Activated CD4-positive, alpha-beta T cell treated with anti-CD3 and anti-CD28 coated beads, Interleukin-2, amount 50 U/mL, for 24 hours (primary cell): ENCODE data around the gene PDK2.
"Not testable (repeated sequence)": the region's sequence is repeated elsewhere in the genome, so short reads cannot be mapped to it uniquely, and the experiment has no call there.

Experiments used
- DNase-seq, 2 donors: peaks; one replicate each; pipeline ENCODE4 v3.0.0-alpha.2; 2020; ENCODE audit warnings: low read depth in 1 of 2, low spot score in 1 of 2

The PDK2 gene

DNA sequence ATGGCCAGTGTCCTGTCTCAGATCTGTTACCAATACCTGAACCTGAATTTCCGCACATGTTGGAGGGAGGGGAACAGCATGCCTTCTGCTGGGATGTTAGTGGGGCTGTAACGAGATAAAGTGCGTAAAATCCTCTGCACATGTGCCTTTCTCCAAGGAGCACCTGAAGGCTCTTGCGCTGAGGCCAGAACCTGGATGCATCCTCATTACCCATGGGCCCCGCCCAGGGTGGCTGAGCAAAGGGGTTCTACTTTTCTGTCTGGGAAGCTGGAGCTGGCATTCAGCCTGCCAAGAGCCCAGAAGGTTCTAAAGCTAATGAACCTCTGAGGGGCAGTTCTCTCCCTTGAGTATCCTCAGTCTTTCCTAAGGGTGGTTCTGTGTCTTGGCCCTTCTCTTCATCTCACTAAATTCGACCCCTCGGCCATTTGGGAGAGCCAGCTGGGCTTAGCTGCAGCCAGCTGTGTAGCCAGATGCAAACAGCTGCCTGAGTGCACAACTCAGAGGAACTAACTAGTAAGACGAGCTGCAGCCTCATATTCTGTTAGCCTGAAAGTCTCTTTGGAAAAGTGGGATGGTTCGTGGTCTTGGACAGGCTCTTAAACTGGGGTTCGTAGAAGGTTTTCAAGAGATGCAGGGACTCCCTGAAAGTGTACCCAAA is 36.7 kb upstream of the PDK2 start:
- no peak for DNase-seq

DNA sequence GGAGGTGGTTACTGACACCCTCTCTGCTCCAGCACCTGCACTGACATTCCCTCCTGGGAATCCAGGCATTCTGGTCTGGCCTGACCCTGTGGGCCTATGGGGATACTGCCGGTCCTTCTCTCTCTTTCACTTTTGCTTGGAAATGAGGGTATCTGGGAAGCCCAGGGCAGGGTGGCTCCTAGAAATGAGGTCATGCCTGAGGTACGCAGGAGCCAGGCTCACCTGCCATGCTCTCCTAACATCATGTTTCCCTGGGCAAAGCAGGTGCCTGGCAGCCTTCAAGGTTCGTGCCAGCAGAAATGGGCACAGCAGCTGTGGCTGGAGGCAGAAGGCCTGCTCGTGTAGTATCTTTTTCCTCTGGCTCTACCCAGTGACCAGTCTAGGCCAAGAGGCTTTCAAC is 35.9 kb upstream of the PDK2 start:
- DNase-seq, result no peak

DNA sequence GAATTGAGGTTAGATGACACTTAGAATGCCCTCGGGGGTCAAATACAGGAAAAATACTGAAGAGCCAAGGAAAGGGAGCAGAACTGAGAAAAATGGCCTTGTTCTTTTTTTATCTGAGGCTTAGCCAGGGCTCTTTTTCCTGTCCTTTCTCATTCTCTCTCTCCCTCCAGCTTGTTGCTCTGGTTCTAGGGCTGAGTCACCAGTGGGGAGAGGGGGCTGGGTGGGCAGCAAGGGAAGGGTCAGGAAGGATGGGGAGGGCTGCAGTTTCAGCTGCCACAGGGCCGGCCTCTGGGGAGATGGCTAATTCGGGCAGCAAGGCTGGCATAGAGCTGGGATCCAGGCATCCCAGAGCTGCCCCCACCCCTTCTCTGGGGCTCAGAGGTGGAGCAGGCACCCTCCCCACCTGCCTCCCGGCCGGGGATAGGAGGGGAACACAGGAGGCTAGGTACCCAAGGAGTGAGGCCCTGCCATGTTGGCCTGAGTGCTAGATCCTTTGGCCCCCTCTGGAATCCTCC is 35.3 kb upstream of the PDK2 start:
- no peak for DNase-seq

DNA sequence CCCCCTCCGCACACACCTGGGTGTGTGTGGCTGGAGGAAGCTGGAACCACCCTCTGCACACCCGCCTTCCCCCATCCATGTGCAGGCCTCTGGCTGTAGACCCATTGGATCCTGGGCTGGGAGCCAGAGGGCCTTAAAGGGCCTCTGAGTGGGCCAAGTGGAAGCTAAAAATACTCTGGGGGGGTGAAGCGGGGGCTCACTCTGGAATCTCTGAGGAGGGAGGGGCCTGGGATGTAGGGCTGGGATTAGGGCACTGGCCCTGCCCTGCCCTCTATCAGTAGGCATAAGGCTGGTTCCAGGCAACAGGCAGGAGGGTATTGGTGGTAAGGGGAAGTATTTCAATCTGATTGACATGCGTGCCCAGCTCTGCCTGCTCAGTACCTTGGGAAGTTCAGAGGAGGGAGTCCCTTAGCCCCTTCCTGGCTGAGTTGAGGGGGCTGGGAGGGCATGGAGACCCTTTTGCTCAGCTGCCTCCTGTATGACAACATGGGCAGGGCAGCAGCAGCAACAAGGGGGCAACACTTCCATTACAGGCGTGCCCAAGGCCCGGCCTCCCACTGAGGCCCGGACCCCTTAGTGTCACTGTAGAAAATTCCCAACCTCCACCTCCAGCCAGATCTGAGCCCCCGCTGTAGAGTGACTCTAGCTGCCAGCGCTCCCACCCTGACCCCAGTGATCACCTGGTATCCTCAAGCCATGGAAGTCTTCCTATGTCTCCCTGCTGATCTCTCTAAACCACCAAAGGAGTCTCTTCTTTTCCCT is 34.0 kb upstream of the PDK2 start:
- no peak for DNase-seq

DNA sequence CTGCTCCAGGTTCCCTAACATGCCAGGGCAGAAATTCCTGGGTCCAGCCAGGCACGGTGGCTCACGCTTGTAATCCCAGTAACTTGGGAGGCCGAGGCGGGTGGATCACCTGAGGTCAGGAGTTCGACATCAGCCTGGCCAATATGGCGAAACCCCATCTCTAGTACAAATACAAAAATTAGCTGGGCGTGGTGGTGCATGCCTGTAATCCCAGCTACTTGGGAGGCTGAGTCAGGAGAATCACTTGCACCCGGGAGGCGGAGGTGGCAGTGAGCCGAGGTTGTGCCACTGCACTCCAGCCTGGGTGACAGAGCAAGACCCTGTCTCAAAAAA is 33.5 kb upstream of the PDK2 start:
- not testable (repeated sequence) for DNase-seq

DNA sequence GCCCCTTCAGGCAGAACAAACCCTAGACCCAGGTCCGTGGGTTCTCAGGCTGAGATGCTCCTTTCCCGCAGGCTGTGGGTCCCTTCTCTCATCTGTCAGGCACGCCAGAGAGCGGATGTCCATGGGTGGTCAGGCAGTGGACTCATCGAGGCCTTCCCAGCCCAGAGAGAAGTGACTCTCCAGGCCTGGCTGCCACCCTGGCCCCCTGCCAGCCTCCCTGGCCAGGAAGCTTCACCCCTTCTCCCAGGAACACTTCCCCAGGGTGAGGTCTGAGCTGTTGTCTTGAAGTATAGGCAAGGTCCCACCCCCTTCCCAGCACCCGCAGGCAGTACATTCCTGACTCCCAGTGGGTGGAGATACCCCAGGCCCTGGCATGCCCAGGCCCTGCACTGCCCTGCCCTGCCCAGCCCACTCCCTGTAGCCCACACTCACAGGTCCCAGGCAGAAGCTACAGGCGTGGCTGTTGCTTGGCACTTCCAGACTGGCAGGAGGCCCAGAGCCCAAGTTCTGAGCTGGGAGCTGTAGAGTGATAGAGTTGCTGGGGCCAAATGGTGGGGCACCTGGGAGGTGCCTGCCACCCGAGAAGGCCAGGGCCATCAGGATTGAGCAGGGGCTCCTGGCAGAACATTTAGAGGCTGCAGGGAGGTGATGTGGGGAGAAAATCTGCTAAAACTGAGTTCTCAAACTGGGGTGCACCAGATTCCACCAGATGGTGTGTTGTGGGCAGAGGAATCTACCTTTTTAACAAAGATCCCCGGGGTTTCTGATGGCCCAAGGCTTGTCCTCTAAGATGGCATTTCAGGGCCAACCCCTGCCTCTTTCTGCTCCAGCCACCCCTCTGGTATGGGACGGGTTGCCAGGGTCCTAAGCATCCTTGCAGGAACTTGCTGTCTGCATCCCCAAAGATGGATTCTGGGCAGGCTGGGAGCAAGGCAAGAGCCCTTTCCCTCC is 32.6 kb upstream of the PDK2 start:
- no peak for DNase-seq

DNA sequence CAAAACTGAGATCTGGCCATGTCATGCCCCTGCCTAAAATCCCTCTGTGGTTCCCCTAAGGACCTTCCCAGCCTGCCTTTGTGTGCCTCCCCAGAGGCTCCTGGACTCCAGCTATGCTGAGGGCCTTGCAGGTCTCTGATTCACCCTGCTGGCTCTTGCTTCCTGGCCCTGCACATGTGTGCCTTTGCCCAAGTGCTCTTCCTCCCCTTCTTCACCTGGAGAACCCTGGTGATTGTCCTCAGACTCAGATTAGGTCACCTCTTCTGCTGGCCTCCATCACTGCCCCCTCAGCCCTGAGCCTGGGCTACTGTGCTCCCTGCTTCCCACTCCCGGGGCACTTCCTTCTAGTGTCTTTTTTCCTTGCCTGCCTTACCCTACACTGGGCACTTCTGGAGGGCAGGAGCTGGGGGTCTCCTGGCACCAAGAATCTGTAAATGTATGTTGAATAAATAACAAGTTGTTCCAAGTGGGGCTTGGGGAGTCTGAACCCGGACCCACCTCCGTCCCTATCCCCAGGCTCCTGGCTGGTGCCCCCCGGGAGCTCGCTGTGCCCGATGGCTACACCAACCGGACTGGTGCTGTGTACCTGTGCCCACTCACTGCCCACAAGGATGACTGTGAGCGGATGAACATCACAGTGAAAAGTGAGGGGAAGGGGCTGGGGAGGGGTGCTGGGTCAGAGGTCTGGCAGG is 31.4 kb upstream of the PDK2 start:
- DNase-seq, result no peak

DNA sequence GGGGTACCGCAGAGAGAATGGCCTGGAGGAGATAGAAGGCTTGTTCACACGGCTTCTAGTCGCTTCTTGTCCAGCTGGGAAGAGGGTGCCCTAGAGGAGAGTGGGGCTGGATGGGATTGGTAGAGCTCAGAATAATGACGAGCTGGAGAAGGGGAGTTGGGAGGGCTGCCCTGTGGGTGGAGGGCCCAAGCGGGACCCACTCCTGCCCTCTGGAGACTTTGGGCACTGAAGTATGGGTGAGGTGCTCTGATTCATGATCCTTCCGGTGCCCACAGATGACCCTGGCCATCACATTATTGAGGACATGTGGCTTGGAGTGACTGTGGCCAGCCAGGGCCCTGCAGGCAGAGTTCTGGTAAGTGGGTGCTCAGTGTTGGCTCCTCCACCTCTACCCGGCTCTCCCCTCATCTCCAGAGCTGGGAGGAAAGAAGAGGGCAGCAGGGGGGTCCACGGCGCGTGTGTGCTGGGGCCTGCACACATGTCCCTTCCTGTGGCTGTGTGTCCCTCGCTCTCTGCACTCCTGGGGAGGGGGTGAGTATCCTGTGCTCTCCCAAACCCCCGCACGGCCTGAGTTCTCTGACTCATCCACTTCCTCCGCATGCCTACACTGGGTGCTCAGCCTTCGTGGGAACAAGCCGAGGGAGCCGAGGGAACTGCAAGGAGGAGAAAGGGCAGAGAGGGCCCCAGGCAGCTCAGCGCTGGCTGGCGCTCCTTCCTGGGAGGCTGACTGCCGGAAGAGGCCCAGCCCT is 30.7 kb upstream of the PDK2 start:
- DNase-seq, result no peak

DNA sequence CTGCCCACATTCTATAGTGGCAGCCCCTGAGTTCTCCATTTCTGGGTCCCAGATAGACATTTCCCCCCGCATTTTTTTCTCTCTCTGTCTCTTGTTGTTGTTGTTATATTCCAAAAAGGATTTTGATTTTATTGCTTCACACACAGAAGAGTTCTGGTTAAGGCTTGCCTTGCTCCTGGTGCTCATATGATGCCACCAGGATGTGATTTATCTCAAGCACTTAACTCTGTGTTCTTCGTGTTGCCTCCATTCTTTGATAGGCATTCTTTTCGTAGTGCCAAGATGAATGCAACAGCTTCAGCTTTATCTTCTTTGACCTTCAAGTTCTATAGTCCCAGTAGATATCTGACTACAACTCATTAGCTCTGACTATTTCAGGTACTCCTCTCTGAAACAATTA is 30.1 kb upstream of the PDK2 start:
- no peak for DNase-seq

DNA sequence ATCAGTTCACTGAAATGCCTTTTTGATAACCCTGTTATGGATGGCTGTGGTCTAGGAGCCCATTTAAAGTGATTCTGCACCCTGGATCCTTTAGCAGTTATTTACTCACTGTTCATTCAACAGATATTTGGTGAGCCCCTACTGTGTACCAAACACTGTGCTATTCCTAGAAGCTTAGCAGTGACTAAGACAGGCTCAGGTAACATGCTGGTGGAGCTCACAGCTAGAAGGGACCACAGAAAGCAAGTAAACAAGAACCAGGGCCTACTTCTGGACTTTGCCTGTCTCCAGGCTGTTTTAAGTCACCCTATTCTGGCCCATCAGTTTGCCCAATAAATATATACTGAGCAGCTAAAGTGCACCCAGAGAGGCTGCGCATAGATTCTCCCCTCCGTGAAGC is 28.2 kb upstream of the PDK2 start:
- DNase-seq, result no peak

DNA sequence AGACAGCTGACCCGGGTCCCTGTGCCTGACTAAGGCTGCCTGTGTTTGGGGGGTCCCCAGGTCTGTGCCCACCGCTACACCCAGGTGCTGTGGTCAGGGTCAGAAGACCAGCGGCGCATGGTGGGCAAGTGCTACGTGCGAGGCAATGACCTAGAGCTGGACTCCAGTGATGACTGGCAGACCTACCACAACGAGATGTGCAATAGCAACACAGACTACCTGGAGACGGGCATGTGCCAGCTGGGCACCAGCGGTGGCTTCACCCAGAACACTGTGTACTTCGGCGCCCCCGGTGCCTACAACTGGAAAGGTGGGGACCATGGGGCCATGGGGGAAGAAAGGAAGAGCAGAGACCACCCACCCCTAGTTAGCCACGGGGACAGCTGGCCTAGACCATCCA is 27.2 kb upstream of the PDK2 start:
- no peak for DNase-seq

DNA sequence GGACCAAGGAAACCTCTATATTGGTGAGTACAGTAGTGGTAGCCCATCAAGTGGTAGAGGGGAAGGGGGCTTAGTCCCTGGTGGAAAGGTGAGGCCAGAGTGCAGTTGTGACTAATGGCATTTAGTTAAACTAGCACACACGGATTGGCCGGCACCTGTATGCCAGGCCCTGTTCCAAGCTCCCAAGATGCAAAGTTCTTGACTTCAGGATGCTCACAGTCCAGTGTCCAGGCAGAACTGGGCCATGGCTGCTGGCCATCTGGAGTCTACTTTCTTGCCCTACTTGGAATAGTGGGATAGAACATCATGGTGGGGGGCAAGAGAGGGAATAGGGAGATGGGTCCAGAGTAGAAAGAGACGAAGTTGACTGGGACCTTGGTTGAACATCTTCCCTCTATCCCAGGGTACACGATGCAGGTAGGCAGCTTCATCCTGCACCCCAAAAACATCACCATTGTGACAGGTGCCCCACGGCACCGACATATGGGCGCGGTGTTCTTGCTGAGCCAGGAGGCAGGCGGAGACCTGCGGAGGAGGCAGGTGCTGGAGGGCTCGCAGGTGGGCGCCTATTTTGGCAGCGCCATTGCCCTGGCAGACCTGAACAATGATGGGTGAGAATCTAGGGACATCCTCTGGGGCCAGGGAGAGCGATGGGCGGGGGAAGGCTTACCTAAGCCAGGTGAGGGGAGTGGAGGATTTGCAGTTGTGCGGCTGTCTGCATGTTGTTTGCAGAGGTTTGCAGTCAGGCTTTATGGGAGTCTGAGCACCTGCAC is 24.1 kb upstream of the PDK2 start:
- no peak for DNase-seq

DNA sequence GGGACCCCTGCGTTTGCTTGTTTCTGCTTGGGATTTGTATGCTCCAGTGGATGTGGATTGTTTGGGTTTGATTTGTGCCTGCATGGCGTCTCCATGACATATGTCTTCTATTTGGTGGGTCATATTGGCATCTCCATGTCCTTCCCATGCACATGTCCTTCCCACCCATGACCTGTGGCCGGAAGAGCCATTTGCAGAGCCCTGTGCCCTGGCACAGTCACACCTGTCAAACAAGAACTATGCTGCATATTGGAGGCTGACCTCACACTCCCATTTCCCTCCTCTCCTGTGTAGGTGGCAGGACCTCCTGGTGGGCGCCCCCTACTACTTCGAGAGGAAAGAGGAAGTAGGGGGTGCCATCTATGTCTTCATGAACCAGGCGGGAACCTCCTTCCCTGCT is 23.5 kb upstream of the PDK2 start:
- no peak for DNase-seq

DNA sequence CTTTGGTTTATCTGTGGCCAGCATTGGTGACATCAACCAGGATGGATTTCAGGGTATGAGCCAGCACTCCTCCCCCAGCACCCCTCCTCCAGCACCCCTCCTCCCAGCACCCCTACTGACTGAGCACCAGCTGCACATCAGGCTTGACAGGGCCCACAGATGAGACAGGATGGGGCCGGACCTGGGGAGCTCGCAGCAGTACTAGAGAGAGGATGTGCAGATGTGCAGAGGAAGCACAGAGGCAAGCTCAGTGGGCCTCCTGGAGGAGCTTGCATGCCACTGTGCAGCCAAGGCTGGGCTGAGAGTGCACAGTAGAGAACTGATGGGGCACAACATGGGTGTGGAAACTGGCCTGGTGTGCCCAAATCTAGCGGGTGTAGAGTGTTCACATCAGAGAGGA is 23.0 kb upstream of the PDK2 start:
- no peak for DNase-seq

DNA sequence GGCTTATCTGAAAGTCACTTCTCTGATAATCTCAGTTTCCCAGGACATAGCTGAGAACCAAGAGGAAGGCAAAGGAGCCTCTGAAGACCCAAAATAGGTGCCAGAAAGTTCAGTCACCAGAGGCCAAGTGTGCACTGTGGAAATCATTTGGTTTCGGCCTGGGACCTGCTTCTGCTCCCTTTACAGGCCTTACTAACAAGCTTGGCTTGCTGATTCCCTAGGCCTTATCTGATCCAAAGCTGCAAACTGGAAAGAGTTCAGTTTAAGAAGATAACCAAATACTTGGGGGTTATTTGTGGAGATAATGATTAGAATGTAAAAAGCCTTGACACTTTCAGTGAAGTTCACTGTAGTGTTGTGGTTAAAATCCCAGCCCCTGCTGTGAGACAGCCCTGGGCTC is 22.2 kb upstream of the PDK2 start:
- DNase-seq, result no peak

DNA sequence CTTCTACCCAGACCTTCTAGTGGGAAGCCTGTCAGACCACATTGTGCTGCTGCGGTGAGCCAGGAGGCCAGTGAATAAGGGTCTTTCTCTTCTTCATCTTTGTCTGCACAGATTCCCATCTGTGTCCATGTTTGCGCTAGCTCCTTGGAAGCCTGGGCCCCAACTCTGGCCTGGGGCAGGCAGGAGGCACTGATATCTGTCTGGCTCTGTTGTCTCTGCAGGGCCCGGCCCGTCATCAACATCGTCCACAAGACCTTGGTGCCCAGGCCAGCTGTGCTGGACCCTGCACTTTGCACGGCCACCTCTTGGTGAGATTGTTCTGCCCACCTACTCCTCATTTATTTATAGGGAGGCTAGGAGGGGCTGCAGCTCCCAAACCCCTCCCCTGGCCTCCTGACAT is 20.9 kb upstream of the PDK2 start:
- DNase-seq, result no peak

DNA sequence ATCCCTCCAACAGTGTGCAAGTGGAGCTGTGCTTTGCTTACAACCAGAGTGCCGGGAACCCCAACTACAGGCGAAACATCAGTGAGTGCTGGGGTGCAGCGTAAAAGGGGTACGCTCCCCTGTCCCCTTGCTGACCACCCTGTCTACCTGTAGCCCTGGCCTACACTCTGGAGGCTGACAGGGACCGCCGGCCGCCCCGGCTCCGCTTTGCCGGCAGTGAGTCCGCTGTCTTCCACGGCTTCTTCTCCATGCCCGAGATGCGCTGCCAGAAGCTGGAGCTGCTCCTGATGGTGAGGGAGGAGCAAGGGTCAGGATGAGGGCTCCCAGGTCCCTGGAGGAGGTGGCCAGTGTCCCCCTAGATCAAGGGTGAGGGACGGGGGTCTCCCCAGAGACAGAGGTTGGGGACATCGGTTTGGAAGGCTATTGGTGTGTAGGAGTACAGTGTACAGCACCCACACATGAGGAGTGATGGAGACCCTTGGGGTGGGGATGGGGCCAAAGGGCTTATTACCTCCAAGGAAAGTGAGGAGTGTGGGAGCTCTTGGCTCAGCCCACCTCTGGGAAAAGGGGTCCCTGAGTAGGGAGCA is 19.6 kb upstream of the PDK2 start:
- DNase-seq, result no peak

DNA sequence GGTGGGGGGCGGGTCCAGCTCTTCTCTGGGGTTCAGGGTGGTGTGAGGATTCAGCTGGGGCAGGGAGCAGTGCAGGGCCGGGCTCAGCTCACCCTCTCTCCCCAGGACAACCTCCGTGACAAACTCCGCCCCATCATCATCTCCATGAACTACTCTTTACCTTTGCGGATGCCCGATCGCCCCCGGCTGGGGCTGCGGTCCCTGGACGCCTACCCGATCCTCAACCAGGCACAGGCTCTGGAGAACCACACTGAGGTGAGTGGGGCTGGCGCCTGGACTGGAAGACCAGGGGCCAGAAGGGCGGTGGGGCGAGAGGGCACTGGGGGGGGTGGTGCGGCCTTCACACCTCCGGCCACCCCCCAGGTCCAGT is 18.9 kb upstream of the PDK2 start:
- DNase-seq, result no peak

DNA sequence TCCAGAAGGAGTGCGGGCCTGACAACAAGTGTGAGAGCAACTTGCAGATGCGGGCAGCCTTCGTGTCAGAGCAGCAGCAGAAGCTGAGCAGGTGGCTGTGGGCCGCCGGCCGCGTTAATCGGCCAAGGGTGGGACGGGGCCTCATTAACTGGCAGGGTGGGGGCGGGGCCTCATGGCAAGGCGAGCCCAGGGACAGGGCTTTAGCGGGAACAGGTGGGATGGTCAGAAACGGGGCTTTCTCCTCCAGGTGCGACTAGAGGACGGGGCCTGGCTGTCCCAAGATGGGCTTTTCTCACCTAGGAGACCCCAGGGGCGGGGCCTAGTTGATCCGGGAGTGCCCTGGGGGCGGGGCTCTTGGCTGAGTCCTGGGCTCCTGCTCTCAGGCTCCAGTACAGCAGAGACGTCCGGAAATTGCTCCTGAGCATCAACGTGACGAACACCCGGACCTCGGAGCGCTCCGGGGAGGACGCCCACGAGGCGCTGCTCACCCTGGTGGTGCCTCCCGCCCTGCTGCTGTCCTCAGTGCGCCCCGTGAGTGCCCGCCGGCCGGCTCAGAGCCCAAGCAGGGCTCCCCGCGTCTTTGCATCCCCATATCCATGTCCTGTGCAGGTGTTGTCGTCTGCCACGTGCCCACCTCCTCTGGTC is 18.4 kb upstream of the PDK2 start:
- DNase-seq, result no peak
